ENCODE measurements around the gene APOL3. TPM values are rescaled to one million over a fixed set of nuclear protein-coding genes. Genes with fewer than 3 reads are reported as not detected.
"Not testable (repeated sequence)": the region's sequence is repeated elsewhere in the genome, so short reads cannot be mapped to it uniquely, and the experiment has no call there.

The APOL3 gene
- total and polyA plus RNA-seq, 7 experiments from 2014 or later, result 56.9 to 212 (median 123) TPM

DNA sequence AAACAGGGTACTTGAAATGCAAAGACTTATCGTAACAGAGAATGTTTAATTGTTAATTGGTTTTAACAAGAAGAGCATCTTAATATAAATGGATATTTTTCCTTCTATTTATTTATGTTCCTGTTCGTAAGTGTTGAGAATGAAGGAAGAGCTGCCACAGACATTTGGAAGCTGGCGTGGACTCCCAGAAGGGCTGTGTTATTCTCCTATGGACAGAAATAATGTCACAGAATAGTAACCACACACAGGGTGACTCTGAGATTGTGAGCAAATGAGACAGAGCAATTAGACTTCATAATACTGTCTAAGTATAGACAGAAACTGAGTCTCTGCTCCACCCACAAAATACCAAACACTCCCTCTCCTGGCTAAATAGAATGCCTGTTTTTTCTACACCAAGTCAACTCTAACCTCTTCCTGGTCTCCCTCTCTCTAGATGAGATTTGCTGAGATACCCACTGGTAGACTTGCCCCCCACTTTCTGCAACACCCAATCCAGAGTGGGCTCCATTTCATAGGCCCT, 6.1 kb downstream of the APOL3 start:
- POLR2A ChIA-PET, result interaction anchor here (1.5 kb wide), 1 partner anchor 10 kb away, joined by 5 read pairs; no protein-coding TSS in a partner anchor
- no peak overlapping the region for H3K4me3 ChIP-seq (ENCODE audit: low read length)
- H3K36me3 ChIP-seq (ENCODE audit: control insufficient read depth in 2 of 3, insufficient read depth in 3 of 3, low read length in 3 of 3), result peaks cover 3 to 11% (median 6%) of the 10 kb centered on the region in 3 experiments
- Mint-ChIP-seq H3K4me1 (peaks cover 77 to 100% (median 90%) of the 10 kb centered on the region in 7 donors), H3K36me3 (peaks cover 13 to 80% (median 38%) of the 10 kb centered on the region in 5 donors), H3K27me3 (no peaks in the 10 kb centered on the region), H3K9me3 (peaks cover 0 to 8% (median 3%) of the 10 kb centered on the region in 11 donors), H3K4me3 (peak overlapping the region; percentile 49 to 98 (median 94)), H3K27ac (peak overlapping the region; percentile 67 to 99 (median 98))
- peaks cover 60 to 80% of the 10 kb centered on the region in 2 donors for H3K4me1 ChIP-seq (ENCODE audit: control insufficient read depth in 2 of 2, insufficient read depth in 2 of 2, low read length in 2 of 2)
- no peaks in the 10 kb centered on the region for H3K27me3 ChIP-seq (ENCODE audit: control insufficient read depth in 2 of 2, insufficient read depth in 2 of 2, low read length in 2 of 2)
- H3K9me3 ChIP-seq (ENCODE audit: control insufficient read depth in 2 of 3, low read length in 3 of 3), result no peaks in the 10 kb centered on the region
- no peak for ATAC-seq
- intact Hi-C loops (cut with micrococcal nuclease), result no loop called here
- DNase-seq, result no peak
- CTCF ChIA-PET, result interaction anchor here (1.2 kb wide), 1 partner anchor 27 kb away, joined by 6 read pairs; no protein-coding TSS in a partner anchor
- H3K27ac ChIP-seq (ENCODE audit: low read depth, low read length), result peak overlapping the region; percentile 96

DNA sequence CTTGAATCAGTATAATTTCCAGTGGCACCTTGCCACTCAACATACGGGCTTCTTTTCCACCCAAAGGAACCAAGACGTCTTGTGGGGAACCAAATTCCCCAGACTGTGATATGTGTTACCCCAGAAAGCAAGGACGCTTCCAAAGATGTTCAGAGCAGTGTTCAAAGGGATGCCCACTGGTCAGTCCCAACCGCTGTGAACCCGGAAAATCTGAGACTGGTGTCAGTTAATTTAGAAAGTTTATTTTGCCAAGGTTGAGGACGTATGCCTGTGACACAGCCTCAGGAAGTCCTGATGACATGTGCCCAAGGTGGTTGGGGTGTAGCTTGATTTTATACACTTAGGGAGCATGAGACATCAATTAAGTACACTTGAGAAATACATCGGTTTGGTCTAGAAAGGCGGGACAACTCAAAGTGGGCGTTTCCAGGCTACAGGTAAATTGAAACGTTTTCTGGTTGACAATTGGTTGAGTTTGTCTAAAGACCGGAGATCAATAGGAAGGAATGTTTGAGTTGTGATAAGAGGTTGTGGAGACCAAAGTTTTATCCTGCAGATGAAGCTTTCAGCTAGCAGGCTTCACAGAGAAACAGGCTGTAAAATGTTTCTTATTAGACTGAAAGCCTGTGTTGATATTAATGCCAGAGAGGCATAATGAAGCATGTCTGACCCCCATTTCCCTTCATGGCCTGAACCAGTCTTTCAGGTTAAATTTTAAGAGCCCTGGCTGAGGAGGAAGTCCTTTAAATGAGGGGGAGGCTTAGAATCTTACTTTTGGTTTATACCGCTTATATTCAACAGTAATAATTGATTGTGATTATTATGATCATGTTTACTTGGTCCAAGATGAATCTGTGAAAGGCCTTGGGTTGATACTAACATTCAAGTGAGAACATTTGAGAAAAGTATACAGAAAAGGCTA, 6.8 kb downstream of the APOL3 start:
- Histone ChIP-seq H3K4me1 (ENCODE audit: control insufficient read depth in 2 of 2, insufficient read depth in 2 of 2, low read length in 2 of 2) (peaks cover 63 to 76% of the 10 kb centered on the region in 2 donors), H3K27ac (ENCODE audit: low read depth, low read length) (peak overlapping the region; percentile 96), H3K27me3 (ENCODE audit: control insufficient read depth in 2 of 2, insufficient read depth in 2 of 2, low read length in 2 of 2) (no peaks in the 10 kb centered on the region), H3K36me3 (ENCODE audit: control insufficient read depth in 2 of 3, insufficient read depth in 3 of 3, low read length in 3 of 3) (peaks cover 5 to 18% (median 13%) of the 10 kb centered on the region in 3 experiments), H3K9me3 (ENCODE audit: control insufficient read depth in 2 of 3, low read length in 3 of 3) (no peaks in the 10 kb centered on the region), H3K4me3 (ENCODE audit: low read length) (no peak overlapping the region)
- DNase-seq, result no peak
- peaks cover 0 to 8% (median 3%) of the 10 kb centered on the region in 11 donors for H3K9me3 Mint-ChIP-seq
- ATAC-seq, result no peak
- intact Hi-C loops (cut with micrococcal nuclease), result no loop called here
- peak overlapping the region in 9 of 10 donors; percentile 41 to 98 (median 79) for H3K4me3 Mint-ChIP-seq
- peaks cover 70 to 96% (median 86%) of the 10 kb centered on the region in 7 donors for H3K4me1 Mint-ChIP-seq
- POLR2A ChIA-PET, result interaction anchor here (1.0 to 2.6 kb wide), 2 partner anchors 10 to 125 kb away, joined by 3 to 12 read pairs; no protein-coding TSS in a partner anchor
- CTCF ChIA-PET, result interaction anchor here (1.1 to 1.4 kb wide), 2 partner anchors 26 to 28 kb away, joined by 3 to 5 read pairs; no protein-coding TSS in a partner anchor
- H3K36me3 Mint-ChIP-seq, result peaks cover 13 to 73% (median 40%) of the 10 kb centered on the region in 5 donors
- H3K27me3 Mint-ChIP-seq, result no peaks in the 10 kb centered on the region
- peak overlapping the region in 8 of 9 donors; percentile 96 to 99 (median 98) for H3K27ac Mint-ChIP-seq

DNA sequence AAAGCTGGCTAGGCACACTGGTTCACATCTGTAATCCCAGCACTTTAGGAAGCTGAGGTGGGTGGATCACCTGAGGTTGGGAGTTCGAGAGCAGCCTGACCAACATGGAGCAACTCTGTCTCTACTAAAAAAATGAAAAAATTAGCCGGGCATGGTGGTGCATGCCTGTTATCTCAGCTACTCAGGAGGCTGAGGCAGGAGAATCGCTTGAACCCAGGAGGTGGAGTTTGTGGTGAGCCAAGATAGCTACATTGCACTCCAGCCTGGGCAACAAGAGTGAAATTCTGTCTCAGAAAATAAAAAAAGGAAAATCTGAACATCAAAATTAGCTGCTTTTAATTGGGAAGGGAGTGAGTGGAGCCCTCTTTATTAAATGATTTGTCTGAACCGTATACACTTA, 7.7 kb downstream of the APOL3 start:
- H3K4me1 ChIP-seq (ENCODE audit: control insufficient read depth in 2 of 2, insufficient read depth in 2 of 2, low read length in 2 of 2), result peaks cover 64 to 68% of the 10 kb centered on the region in 2 donors
- peaks cover 18 to 71% (median 49%) of the 10 kb centered on the region in 5 donors for H3K36me3 Mint-ChIP-seq
- H3K4me3 Mint-ChIP-seq, result peak overlapping the region in 5 of 10 donors; percentile 20 to 98 (median 72)

GRCh38 chr22:36152088-36152487, 8.5 kb downstream of the APOL3 start:
- Histone ChIP-seq H3K27ac (ENCODE audit: low read depth, low read length) (no peak overlapping the region), H3K9me3 (ENCODE audit: control insufficient read depth in 2 of 3, low read length in 3 of 3) (no peaks in the 10 kb centered on the region), H3K36me3 (ENCODE audit: control insufficient read depth in 2 of 3, insufficient read depth in 3 of 3, low read length in 3 of 3) (peaks cover 20 to 35% (median 29%) of the 10 kb centered on the region in 3 experiments), H3K4me1 (ENCODE audit: control insufficient read depth in 2 of 2, insufficient read depth in 2 of 2, low read length in 2 of 2) (peaks cover 61 to 64% of the 10 kb centered on the region in 2 donors), H3K4me3 (ENCODE audit: low read length) (no peak overlapping the region), H3K27me3 (ENCODE audit: control insufficient read depth in 2 of 2, insufficient read depth in 2 of 2, low read length in 2 of 2) (no peaks in the 10 kb centered on the region)
- Mint-ChIP-seq H3K4me3 (peak overlapping the region; percentile 0 to 98 (median 64)), H3K36me3 (peaks cover 17 to 66% (median 52%) of the 10 kb centered on the region in 5 donors), H3K27me3 (no peaks in the 10 kb centered on the region), H3K4me1 (peaks cover 55 to 86% (median 82%) of the 10 kb centered on the region in 7 donors), H3K27ac (peak overlapping the region; percentile 30 to 99 (median 89)), H3K9me3 (peaks cover 0 to 8% (median 3%) of the 10 kb centered on the region in 11 donors)
- DNase-seq (no peak), ATAC-seq (no peak)
- CTCF ChIA-PET, result interaction anchor here (0.8 to 1.4 kb wide), 5 partner anchors 8 to 87 kb away, joined by 3 to 5 read pairs (median 5); partner anchors contain the start of genes APOL2 and APOL3
- intact Hi-C loops (cut with micrococcal nuclease), result no loop called here
- POLR2A ChIA-PET, result interaction anchor here (2.6 kb wide), 1 partner anchor 12 kb away, joined by 12 read pairs; no protein-coding TSS in a partner anchor

More for the DNA sequence above, 7.7 kb downstream of the APOL3 start:
- H3K27me3 ChIP-seq (ENCODE audit: control insufficient read depth in 2 of 2, insufficient read depth in 2 of 2, low read length in 2 of 2); H3K9me3 Mint-ChIP-seq; H3K27me3 Mint-ChIP-seq; intact Hi-C loops (cut with micrococcal nuclease); DNase-seq; ATAC-seq; H3K4me3 ChIP-seq (ENCODE audit: low read length); H3K9me3 ChIP-seq (ENCODE audit: control insufficient read depth in 2 of 3, low read length in 3 of 3): not testable (repeated sequence)
- ChIA-PET CTCF (interaction anchor here (0.8 to 1.4 kb wide), 3 partner anchors 27 to 86 kb away, joined by 3 to 5 read pairs (median 3); partner anchors contain the start of gene APOL2), POLR2A (interaction anchor here (1.0 to 2.6 kb wide), 2 partner anchors 11 to 126 kb away, joined by 3 to 12 read pairs; no protein-coding TSS in a partner anchor)
- H3K4me1 Mint-ChIP-seq, result peaks cover 62 to 92% (median 88%) of the 10 kb centered on the region in 7 donors
- Histone ChIP-seq H3K27ac (ENCODE audit: low read depth, low read length) (peak overlapping the region; percentile 96), H3K36me3 (ENCODE audit: control insufficient read depth in 2 of 3, insufficient read depth in 3 of 3, low read length in 3 of 3) (peaks cover 13 to 28% (median 21%) of the 10 kb centered on the region in 3 experiments)
- H3K27ac Mint-ChIP-seq, result peak overlapping the region in 8 of 9 donors; percentile 25 to 99 (median 94)

GRCh38 chr22:36151006-36151595, 9.5 kb downstream of the APOL3 start:
- intact Hi-C loops (cut with micrococcal nuclease), result no loop called here
- H3K27ac Mint-ChIP-seq, result peak overlapping the region in 8 of 9 donors; percentile 72 to 99 (median 90)
- no peaks in the 10 kb centered on the region for H3K27me3 Mint-ChIP-seq
- peaks cover 0 to 8% (median 2%) of the 10 kb centered on the region in 11 donors for H3K9me3 Mint-ChIP-seq
- ATAC-seq, result no peak
- Histone ChIP-seq H3K4me3 (ENCODE audit: low read length) (no peak overlapping the region), H3K27me3 (ENCODE audit: control insufficient read depth in 2 of 2, insufficient read depth in 2 of 2, low read length in 2 of 2) (no peaks in the 10 kb centered on the region), H3K36me3 (ENCODE audit: control insufficient read depth in 2 of 3, insufficient read depth in 3 of 3, low read length in 3 of 3) (peaks cover 20 to 41% (median 29%) of the 10 kb centered on the region in 3 experiments), H3K9me3 (ENCODE audit: control insufficient read depth in 2 of 3, low read length in 3 of 3) (no peaks in the 10 kb centered on the region), H3K4me1 (ENCODE audit: control insufficient read depth in 2 of 2, insufficient read depth in 2 of 2, low read length in 2 of 2) (peaks cover 56 to 60% of the 10 kb centered on the region in 2 donors), H3K27ac (ENCODE audit: low read depth, low read length) (peak overlapping the region; percentile 25)
- POLR2A ChIA-PET, result interaction anchor here (2.6 kb wide), 1 partner anchor 13 kb away, joined by 12 read pairs; no protein-coding TSS in a partner anchor
- peak overlapping the region in 9 of 10 donors; percentile 11 to 98 (median 56) for H3K4me3 Mint-ChIP-seq
- H3K36me3 Mint-ChIP-seq, result peaks cover 13 to 60% (median 50%) of the 10 kb centered on the region in 5 donors
- CTCF ChIA-PET, result interaction anchor here (1.2 to 1.4 kb wide), 3 partner anchors 9 to 27 kb away, joined by 4 to 5 read pairs (median 5); partner anchors contain the start of gene APOL3
- H3K4me1 Mint-ChIP-seq, result peaks cover 45 to 79% (median 75%) of the 10 kb centered on the region in 7 donors
- DNase-seq, result no peak

Data from naive thymus-derived CD4-positive, alpha-beta T cell (primary cell).